ENCODE data around the gene NECAB3. TPM values are rescaled to one million over a fixed set of nuclear protein-coding genes. Genes with fewer than 3 reads are reported as not detected.
A peak's percentile ranks its signal among the peaks of the same experiment; 100 is the strongest.

Gene NECAB3
- total RNA-seq, 1 donor from 2014 or later = 29.2 TPM

DNA sequence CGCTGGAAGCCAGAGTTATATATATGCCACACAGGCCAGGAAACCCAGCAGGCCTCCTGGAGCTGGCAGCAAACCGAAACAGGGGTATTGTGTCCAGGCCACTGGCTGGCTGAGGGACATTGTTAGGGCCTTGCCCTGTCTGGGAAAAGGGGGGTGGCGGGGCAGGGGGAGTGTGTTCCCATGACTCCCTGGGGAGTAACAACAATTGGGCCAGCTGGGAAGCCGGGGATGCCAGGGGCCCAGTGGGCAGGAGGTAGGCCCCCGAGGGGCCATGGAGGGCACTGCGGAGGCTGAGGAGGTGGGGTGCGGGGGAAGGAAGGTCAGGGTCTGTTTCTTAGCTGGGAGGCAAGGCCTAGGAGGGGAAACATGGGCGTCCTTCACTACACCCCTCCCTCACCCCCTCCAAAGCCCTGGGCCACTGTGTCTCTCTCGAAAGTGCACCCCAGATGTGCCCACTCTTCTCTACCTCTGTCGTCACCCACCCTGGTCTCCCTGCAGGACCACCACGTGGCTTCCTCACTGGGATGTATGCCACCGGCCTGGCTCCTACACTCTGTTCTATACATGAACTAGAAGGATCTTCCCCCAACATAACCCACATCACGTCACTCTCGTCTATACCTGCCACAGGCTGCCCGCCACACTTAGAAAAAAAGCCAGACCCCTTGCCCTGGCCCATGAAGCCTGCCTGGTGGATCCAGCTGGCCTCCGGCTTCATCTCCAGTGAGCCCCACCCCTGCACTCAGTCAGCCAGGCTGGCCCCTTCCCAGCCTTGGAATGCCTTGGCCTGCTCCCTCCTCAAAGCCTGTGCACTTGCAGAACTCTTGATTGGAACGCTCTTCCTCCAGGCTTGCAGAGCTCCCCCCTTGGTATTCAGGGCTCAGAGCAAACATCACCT is 19.8 kb upstream of the NECAB3 start:
- peaks cover 27% of the 10 kb centered on the region for H3K4me1 ChIP-seq
- H3K9me3 ChIP-seq = no peaks in the 10 kb centered on the region
- intact Hi-C loops (cut with DNase I) = no loop called here
- H3K4me3 ChIP-seq = no peak overlapping the region
- TF ChIP-seq, protein P1, sequence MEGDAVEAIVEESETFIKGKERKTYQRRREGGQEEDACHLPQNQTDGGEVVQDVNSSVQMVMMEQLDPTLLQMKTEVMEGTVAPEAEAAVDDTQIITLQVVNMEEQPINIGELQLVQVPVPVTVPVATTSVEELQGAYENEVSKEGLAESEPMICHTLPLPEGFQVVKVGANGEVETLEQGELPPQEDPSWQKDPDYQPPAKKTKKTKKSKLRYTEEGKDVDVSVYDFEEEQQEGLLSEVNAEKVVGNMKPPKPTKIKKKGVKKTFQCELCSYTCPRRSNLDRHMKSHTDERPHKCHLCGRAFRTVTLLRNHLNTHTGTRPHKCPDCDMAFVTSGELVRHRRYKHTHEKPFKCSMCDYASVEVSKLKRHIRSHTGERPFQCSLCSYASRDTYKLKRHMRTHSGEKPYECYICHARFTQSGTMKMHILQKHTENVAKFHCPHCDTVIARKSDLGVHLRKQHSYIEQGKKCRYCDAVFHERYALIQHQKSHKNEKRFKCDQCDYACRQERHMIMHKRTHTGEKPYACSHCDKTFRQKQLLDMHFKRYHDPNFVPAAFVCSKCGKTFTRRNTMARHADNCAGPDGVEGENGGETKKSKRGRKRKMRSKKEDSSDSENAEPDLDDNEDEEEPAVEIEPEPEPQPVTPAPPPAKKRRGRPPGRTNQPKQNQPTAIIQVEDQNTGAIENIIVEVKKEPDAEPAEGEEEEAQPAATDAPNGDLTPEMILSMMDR (IDR thresholded peaks at IDR 0.05) = no peak
- peak in 1 of 2 donors; percentile 23 for TF ChIP-seq POLR2AphosphoS5 (IDR thresholded peaks at IDR 0.05; ENCODE audit: insufficient read depth in 1 of 2, low read depth in 1 of 2)
- H3K27me3 ChIP-seq = no peaks in the 10 kb centered on the region
- H3K27ac ChIP-seq = peak overlapping the region; percentile 73
- no peak for DNase-seq (ENCODE audit: extremely low spot score in 2 of 2)
- no peaks in the 10 kb centered on the region for H3K36me3 ChIP-seq

DNA sequence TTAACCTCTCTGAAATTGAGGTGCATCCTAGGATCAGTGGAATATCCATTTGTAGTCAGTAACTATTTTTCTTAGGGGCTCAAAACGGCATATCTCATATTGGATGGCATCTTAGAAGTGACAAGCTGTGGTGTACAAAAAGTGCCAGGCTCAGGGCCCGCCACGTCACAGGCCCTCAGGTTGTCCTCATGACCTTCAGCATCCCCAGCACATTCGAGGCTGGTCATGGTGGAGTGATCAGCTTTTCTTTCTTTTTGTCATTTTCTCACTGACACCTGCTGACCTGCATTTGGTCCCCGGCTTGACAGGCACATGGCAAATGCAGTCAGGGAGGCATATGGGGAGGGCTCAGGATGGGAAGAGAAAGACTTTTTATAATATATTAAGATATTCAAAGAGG is 19.1 kb upstream of the NECAB3 start:
- Histone ChIP-seq H3K27ac (peak overlapping the region; percentile 73), H3K9me3 (no peaks in the 10 kb centered on the region), H3K4me1 (peaks cover 27% of the 10 kb centered on the region), H3K4me3 (no peak overlapping the region), H3K27me3 (no peaks in the 10 kb centered on the region), H3K36me3 (no peaks in the 10 kb centered on the region)
- DNase-seq (ENCODE audit: extremely low spot score in 2 of 2) = no peak
- intact Hi-C loops (cut with DNase I) = no loop called here
- TF ChIP-seq, protein P1 (IDR thresholded peaks at IDR 0.05) = no peak
- no peak for TF ChIP-seq POLR2A (IDR thresholded peaks at IDR 0.05)
- TF ChIP-seq POLR2AphosphoS5 (IDR thresholded peaks at IDR 0.05; ENCODE audit: insufficient read depth in 1 of 2, low read depth in 1 of 2) = no peak

DNA sequence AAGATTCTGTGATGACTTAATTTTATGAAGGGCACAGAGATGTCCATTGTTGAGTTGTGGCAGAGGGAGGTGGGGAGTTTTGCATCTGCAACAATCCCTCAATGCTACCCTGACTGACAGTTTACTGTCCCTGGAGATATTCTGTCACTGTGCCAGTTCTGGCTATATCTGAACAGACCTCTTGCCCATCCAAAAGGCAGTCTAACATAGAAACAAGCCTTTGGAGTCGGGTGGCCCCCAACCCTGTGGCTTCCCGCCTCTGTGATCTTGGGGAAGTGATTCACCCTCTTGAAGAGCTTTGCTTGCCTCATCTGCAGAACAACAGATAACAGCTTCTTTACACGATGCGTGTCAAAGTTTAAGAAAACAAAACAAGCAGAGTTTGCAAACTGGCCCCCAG is 15.7 kb upstream of the NECAB3 start:
- DNase-seq (ENCODE audit: extremely low spot score in 2 of 2) = no peak
- H3K27me3 ChIP-seq = no peaks in the 10 kb centered on the region
- H3K4me3 ChIP-seq = no peak overlapping the region
- H3K27ac ChIP-seq = no peak overlapping the region
- H3K4me1 ChIP-seq = peaks cover 18% of the 10 kb centered on the region
- TF ChIP-seq, protein P1 (IDR thresholded peaks at IDR 0.05) = no peak
- TF ChIP-seq POLR2A (IDR thresholded peaks at IDR 0.05) (no peak), POLR2AphosphoS5 (IDR thresholded peaks at IDR 0.05; ENCODE audit: insufficient read depth in 1 of 2, low read depth in 1 of 2) (no peak)
- intact Hi-C loops (cut with DNase I) = no loop called here
- H3K36me3 ChIP-seq = no peaks in the 10 kb centered on the region
- no peaks in the 10 kb centered on the region for H3K9me3 ChIP-seq

DNA sequence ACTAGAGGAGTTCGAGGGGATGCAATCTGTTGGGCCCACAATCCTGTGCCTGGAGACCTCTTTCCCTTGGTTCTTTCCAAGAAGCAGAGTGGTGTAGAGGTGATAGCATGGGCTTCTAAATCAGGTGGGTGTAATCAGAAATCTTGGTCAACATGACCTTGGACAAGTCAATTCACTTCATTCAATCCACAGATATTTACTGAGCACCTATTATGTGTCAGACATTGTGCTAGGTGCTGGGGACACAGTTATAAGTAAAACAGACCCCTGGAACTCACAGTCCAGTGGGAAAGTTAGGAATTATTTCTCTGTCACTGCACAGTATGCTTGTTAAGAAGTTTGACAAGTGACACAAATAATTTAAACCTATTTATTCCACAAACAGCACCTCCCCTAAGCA is 15.3 kb upstream of the NECAB3 start:
- no peaks in the 10 kb centered on the region for H3K27me3 ChIP-seq
- H3K9me3 ChIP-seq = no peaks in the 10 kb centered on the region
- no peak for DNase-seq (ENCODE audit: extremely low spot score in 2 of 2)
- H3K4me1 ChIP-seq = peaks cover 23% of the 10 kb centered on the region
- no peak overlapping the region for H3K27ac ChIP-seq
- TF ChIP-seq POLR2A (IDR thresholded peaks at IDR 0.05) (no peak), POLR2AphosphoS5 (IDR thresholded peaks at IDR 0.05; ENCODE audit: insufficient read depth in 1 of 2, low read depth in 1 of 2) (no peak)
- TF ChIP-seq, protein P1 (IDR thresholded peaks at IDR 0.05) = no peak
- intact Hi-C loops (cut with DNase I) = no loop called here
- no peak overlapping the region for H3K4me3 ChIP-seq
- no peaks in the 10 kb centered on the region for H3K36me3 ChIP-seq

DNA sequence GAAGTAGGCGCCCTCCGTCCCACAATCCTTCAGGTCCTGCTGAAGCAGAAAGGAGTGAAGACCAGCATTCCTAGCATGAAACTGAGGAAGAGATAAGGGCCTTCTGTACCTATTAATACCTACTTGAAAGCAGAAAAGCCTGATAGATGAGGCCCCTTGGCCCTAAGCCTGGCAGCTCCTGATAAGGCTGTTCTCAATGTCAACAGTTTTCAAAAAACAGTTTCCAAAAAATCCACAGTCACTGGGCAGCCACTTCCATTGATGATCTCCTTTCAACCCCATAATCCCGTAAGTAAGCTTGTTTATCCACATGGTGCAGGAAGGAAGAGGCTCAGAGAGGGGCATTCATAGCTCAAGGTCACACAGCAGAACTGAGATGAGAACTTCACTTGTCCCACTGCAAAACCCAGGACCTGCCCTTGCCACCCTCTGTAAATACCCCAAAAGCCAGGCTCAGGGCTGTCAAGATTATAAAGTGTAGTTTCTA is 14.8 kb upstream of the NECAB3 start:
- no peak for DNase-seq (ENCODE audit: extremely low spot score in 2 of 2)
- intact Hi-C loops (cut with DNase I) = no loop called here
- H3K4me3 ChIP-seq = no peak overlapping the region
- no peak overlapping the region for H3K27ac ChIP-seq
- TF ChIP-seq POLR2AphosphoS5 (IDR thresholded peaks at IDR 0.05; ENCODE audit: insufficient read depth in 1 of 2, low read depth in 1 of 2) (no peak), POLR2A (IDR thresholded peaks at IDR 0.05) (no peak)
- TF ChIP-seq, protein P1 (IDR thresholded peaks at IDR 0.05) = no peak
- H3K4me1 ChIP-seq = peaks cover 24% of the 10 kb centered on the region
- no peaks in the 10 kb centered on the region for H3K36me3 ChIP-seq
- H3K27me3 ChIP-seq = no peaks in the 10 kb centered on the region
- H3K9me3 ChIP-seq = no peaks in the 10 kb centered on the region

Measured in vagina (tissue), 2 donors.